Activated CD4-positive, alpha-beta T cell treated with anti-CD3 and anti-CD28 coated beads for 48 hours (primary cell): ENCODE results near the gene FAM120B.

ENCODE experiments used
- DNase-seq: peaks from one replicate; pipeline ENCODE4 v3.0.0-alpha.2; 2020

Gene FAM120B

GRCh38 chr6:170362121-170362520 is 55.6 kb downstream of the FAM120B start:
- DNase-seq: no peak

- DNase-seq: no peak
Observed at GRCh38 chr6:170363255-170363654, 56.7 kb downstream of the FAM120B start.

GRCh38 chr6:170365121-170365520 is 58.6 kb downstream of the FAM120B start:
- DNase-seq: no peak

- no peak for DNase-seq
Observed at GRCh38 chr6:170365593-170365992, 59.0 kb downstream of the FAM120B start.

GRCh38 chr6:170366248-170366960 is 59.8 kb downstream of the FAM120B start:
- DNase-seq: no peak

GRCh38 chr6:170367241-170367640 is 60.7 kb downstream of the FAM120B start:
- no peak for DNase-seq

GRCh38 chr6:170368544-170368943 is 62.0 kb downstream of the FAM120B start:
- no peak for DNase-seq

- no peak for DNase-seq
Observed at GRCh38 chr6:170369403-170369802, 62.8 kb downstream of the FAM120B start.

GRCh38 chr6:170370416-170370815 is 63.9 kb downstream of the FAM120B start:
- DNase-seq: peak; percentile 15

- DNase-seq: no peak
Observed at GRCh38 chr6:170371080-170371479, 64.5 kb downstream of the FAM120B start.

- no peak for DNase-seq
Observed at GRCh38 chr6:170371588-170371987, 65.0 kb downstream of the FAM120B start.

GRCh38 chr6:170372380-170373325 is 66.1 kb downstream of the FAM120B start:
- no peak for DNase-seq

- DNase-seq: no peak
Observed at GRCh38 chr6:170374571-170375444, 68.2 kb downstream of the FAM120B start.

GRCh38 chr6:170375661-170376060 is 69.1 kb downstream of the FAM120B start:
- DNase-seq: no peak

GRCh38 chr6:170376386-170377043 is 70.0 kb downstream of the FAM120B start:
- no peak for DNase-seq

- no peak for DNase-seq
Observed at GRCh38 chr6:170378502-170378901, 71.9 kb downstream of the FAM120B start.

- DNase-seq: no peak
Observed at GRCh38 chr6:170381562-170381961, 75.0 kb downstream of the FAM120B start.

- no peak for DNase-seq
Observed at GRCh38 chr6:170383466-170384035, 77.0 kb downstream of the FAM120B start.

GRCh38 chr6:170385506-170385905 is 78.9 kb downstream of the FAM120B start:
- no peak for DNase-seq

GRCh38 chr6:170388113-170388512 is 81.6 kb downstream of the FAM120B start:
- DNase-seq: no peak

- DNase-seq: no peak
Observed at GRCh38 chr6:170393033-170393432, 86.5 kb downstream of the FAM120B start.

GRCh38 chr6:170393807-170394399 is 87.3 kb downstream of the FAM120B start:
- peak; percentile 56 for DNase-seq
